NCI-H460 (cell line): ENCODE results near the gene SLC35G4. TPM values are rescaled to one million over a fixed set of nuclear protein-coding genes. Genes with fewer than 3 reads are reported as not detected.
"Not testable (repeated sequence)": the region's sequence is repeated elsewhere in the genome, so short reads cannot be mapped to it uniquely, and the experiment has no call there.

ENCODE experiments used
- DNase-seq: peaks from one replicate; pipeline ENCODE4 v3.0.0-alpha.2; 2016; ENCODE audit warnings: low read depth; ENCODE audit errors: extremely low read depth
- polyA plus RNA-seq: library from polyadenylated mRNA; depleted of rRNA; stranded (reverse); fragments of >200 nt; gene quantifications from 2 replicates; pipeline ENCODE4 v1.2.3, GENCODE V29; 2014; cell fraction: nucleus; rRNA removed
- total RNA-seq: library from RNA; depleted of rRNA; stranded (reverse); fragments of >200 nt; shearing (Covaris generic); gene quantifications from 2 replicates; pipeline ENCODE4 v1.2.3, GENCODE V29; 2014; rRNA removed

SLC35G4 gene
- total RNA-seq, result not detected in 2 replicates
- polyA plus RNA-seq, result not detected in 2 replicates

DNA sequence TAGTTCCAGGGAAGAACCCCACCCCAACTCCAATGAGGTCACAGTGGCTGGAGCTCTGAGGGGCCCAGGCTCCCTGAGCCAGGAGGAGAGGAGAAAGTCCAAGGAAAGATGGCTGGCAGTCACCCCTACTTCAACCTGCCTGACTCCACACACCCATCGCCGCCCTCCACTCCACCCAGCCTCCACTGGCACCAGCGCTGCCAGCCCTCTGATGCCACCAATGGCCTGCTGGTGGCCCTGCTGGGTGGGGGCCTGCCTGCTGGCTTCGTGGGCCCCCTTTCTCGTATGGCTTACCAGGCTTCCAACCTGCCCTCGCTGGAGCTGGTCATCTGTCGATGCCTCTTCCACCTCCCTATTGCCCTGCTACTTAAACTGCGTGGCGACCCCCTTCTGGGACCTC lies at the start of gene SLC35G4:
Gene SLC35G4 (plus strand): TSS at position 109 of the 400 bp plus-strand sequence. CDS start 0 bp downstream, at position 109.
- DNase-seq, result not testable (repeated sequence)

DNA sequence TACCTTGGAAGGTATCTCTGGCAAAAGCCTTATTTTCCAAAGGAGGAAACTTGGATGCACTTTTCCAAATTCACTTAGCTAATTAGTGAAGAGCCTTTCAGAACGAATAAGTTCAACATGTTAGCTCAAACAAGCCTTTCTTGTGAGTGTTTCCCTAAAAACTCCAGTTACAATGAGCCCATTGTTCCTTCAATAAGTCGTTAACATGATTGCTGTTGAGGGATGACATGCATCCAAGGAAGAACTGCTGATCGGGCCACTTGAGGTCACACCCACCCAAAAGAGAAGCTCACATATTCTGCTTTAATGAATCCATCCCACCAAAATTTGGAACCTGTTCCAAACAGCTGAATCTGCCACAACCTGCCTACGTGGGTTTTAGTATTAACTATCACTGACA lies 48.1 kb upstream of the SLC35G4 start:
- no peak for DNase-seq

DNA sequence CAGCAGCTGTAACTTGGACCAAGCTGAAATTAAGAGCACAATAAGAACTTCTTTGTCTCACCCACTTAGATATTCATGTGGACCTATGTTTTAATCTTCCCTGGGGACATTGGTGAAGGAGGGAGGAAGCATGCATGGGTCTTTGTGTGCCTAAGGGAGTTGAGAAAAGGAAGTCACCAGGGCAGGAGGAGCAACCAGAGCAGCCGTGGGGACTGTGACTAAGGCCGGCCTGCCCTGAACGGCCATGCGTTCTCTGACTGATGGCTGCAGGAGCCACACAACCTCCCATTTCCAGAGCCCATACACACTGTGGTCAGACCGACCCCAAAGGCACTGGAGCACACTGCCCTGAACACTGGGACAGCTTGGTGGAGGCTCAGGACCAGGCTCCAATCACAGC lies 43.7 kb upstream of the SLC35G4 start:
- DNase-seq, result no peak

DNA sequence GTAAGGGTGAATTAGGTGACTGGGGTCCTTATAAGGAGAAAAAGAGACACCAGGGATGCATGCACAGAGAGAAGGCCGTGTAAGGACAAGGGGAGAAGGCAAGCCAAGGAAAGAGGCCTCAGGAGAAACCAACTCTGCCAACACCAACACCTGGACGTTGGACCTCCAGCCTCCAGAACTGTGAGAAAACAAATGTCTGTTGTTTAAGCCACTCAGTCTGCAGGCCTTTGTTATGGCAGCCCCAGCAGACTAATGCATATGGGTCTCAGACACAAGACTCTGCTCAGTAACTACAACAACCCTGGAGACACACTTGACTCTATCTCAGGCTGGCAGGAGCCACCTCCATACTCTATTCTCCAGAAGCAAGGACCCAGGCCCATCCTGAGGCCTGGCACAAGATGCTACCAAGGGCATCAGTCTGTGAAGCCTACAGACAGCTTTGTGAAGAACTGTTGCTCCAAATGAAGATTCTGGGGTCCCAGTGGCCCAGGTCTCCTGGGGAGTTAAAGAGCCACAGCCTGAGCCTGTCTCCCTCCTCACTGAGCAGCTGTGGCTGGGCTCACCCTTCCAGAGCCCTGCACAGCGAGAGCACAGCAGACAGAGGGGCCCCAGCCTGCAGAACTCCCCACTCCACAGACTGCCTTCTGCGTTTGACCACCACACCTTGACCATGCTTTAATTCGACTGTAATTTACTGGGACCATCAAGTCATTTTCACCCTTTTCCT lies 43.0 kb upstream of the SLC35G4 start:
- no peak for DNase-seq

DNA sequence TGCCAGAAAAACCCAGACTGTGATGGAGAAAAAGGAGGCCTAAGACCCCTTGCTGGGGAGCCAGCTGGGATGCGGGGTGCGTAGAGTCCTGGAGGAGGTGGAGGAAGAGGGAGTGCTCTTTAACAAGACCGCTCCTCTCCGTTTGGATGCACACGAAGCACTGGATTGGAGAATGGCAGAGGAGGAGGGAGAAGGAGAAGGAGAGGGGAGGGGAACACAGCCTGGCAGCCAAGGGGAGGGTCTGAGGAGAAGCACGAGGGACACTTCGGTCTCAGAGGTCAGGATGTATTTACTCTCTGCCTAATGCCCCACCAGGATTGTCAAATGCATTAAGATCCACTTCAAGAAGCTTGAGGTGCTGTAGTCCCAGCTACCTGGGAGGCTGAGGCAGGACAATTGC lies 42.0 kb upstream of the SLC35G4 start:
- DNase-seq, result no peak

DNA sequence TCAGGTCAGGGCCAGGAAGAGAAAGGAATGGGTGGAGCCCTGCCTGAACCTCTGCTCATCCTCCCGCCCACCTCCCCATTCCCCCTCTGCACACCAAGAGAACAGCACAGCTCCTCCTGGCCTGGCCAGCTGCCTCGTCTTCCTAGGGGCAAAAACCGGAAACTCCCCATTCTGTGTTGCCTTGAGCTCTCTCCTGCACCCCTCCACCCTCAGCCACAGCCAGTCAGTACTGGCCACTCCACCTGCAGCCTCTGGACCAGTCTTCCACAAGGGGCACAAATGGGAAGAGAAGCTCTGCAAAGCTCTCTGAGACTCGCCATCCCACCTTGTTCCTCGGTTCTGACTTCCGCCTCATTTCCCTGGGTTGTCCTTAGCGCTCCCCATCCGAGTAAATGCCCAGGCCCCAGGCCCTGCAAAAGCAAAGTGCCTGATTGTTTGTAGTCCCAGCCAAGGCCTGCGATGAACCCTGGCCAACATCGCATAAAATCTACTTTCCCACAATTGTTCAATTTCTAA lies 39.3 kb upstream of the SLC35G4 start:
- DNase-seq, result no peak

DNA sequence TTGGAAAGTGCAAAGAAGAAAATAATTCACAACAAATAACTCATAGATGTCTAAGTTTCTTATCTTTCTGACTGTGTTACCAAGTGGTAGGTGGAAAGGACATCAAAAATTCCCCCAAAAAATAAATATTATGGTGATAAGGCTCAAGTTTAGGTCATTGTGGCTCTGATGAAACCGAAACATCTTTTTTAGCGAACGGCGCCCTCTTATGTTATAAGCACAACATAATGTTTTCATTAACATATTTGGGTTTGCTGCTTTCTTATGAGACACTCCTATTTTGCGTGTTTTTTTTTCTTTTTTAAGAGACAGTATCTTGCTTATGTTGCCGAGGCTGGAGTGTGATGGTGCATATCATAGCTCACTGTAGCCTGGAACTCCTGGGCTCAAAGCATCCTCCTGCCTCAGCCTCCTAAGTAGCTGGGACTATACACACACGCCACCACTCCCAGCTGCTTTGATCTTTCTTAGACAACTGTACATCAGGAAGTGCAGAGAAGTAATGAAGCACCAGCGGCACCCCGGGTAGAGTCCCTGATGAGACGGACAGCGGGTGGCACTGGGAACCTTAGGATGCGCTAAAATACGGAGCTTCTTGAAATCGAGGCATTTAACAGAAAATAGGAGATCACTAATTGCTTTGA lies 38.5 kb upstream of the SLC35G4 start:
- peak; percentile 2 for DNase-seq

DNA sequence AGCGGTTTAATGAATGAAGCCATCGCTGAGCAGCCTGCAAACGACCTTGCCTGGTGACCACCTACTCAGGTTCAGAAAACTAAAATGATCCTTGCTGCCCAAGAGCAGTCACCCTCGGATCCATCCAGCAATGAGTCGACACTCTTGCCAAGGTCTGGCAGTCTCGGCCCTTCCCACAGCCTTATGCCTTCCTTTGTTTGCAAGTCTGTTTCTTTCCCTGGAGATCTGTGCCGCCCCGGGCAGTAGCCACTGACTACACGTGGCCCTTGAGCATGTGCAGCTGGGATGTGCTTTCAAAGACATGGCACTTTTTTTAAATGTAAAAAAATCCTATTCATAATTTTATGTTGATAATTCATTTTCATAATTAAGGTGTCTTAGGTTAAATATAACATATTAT lies 37.2 kb upstream of the SLC35G4 start:
- no peak for DNase-seq

DNA sequence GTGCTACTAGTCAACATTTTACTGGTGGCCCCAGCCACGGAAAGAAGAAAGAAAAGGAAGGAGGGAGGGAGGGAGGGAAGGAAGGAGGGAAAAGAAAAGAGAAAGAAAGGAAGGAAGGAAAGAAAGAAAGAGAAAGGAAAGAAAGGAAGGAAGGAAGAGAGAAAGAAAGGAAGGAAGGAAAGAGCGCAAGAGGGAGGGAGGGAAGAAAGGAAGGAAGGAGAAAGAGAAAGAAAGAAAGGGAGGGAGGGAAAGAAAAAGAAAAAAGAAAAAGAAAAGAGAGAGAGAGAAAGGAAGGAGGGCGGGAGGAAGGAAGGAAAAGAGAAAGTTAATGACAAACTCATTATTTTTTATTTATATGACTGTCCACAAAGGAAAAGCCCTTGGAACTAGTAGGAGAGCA lies 34.9 kb upstream of the SLC35G4 start:
- DNase-seq, result no peak

DNA sequence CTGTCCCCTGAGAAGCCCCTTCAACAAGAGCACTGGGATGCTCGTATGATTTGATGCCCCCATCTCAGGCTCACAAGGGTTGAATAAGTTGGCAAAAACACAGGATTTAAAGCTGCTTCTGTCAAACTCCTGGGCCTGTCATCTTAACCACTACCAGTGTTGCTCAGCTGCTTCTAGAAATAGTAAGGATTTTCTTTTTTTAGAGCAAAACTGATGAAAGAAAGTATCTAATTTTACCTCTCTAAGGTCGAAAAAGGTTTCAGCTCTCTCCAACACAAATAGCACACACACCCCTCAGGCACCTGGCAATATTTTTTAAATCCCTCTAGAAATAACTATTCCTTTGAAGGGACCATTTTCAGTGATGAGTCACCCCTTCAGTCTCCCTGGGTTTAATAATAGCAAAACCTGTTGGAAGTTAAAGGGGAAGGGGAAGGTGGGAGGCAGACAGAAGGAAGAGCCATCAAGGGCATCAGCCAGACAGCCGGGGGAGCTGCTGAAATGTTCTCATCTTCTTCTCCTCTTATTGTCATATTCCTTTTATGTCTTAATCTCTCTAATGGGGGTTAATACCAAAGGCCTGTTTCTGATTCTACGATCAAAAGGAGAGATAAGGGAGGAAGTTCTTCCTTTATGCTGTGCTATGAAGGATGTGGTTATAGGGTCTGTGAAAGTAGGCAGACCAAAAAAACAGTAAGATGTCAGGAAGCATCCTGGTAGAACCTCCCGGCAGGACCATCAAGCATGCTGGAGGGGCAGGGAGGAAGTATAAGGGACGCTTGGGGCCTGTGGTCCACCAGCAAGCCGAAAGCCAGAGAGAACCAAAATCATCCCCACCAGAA lies 31.9 kb upstream of the SLC35G4 start:
- DNase-seq, result no peak

DNA sequence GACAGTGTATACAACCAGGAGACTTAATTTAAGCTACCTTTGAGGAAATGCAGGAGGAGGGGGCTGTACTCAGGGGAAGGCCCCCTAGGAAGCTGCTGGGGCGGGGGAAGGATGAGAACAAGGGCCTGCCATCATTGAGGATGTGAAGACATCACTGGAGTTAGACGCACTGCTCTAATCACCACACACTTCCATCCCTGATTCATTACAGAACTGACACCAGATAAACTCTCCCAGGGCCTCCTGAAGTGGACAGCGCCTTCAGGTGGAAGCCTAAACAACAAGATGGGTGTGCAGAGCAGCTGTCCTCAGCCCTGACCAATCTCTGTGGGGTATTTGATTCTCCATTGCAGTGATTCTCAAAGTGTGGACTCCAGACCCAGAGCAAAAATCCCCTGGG lies 30.6 kb upstream of the SLC35G4 start:
- no peak for DNase-seq

DNA sequence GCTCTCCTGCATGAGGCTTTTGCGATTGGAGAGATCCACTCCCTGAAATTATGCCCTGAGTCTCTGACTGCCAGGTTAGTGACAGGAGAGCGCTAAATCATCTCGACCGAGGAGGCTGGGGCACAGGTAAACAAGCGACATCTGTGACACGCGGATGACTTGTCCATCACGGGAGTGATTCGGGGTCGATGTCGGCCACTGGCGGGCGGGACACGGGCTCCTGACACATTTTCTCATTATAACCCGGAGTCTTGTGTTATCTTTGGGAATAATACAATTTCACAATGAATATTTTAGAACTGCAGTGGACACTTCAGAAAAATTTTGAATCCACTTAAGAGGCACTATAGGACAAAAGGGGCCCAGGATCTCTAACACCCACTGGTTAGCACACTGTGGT lies 29.5 kb upstream of the SLC35G4 start:
- DNase-seq, result no peak

DNA sequence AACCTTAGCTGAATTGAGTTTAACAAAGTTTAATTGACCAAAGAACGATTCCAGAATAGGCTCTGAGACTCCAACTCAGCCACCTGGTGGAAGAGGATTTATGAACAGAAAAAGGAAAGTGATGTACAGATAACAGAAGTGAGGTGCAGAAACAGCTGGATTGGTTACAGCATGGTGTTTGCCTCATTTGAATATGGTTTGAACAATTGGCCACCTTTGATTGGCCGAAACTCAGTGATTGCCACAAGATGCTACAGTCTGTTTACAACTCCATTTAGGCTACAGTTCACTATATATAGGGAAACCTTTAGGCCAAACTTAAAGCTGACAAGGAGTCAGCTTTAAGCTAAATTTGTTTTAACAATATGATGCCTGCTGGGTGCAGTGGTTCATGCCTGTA lies 28.1 kb upstream of the SLC35G4 start:
- DNase-seq, result no peak

DNA sequence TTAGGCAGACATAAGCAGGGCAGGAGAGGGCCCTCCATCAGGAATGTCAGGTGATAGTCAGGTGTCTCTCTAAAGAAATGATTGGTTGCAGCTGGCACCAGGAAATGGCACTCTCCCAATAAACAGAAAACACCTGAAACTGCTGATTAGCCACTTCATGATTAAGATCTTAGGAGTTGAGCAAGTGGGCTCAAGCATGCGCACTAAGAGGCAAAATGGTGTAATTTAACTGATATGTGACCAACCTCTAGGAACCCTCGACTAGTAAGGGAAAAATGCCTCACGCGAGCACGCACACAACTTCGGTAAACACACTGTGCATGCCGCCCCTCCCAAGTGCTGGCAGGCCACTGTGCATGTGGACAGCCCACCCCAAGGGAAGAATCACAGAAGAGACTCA lies 23.8 kb upstream of the SLC35G4 start:
- DNase-seq, result no peak

DNA sequence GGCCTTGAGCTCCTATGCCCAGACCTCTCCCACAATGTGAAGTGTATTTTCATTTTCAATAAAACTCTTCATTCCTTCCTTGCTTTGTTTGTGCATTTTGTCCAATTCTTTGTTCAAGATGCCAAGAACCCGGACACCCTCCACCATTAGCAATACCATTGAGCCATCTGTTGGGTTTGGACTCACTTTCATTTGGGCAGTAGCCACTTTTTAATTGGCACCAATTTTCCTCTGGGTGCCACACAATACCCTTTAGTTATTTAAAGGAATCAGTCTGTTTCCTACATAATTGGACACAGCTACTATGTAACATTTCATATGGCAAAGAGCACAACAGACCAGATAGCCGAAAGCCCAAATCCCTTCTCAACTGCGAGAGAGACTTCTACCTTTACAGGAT lies 22.5 kb upstream of the SLC35G4 start:
- no peak for DNase-seq

DNA sequence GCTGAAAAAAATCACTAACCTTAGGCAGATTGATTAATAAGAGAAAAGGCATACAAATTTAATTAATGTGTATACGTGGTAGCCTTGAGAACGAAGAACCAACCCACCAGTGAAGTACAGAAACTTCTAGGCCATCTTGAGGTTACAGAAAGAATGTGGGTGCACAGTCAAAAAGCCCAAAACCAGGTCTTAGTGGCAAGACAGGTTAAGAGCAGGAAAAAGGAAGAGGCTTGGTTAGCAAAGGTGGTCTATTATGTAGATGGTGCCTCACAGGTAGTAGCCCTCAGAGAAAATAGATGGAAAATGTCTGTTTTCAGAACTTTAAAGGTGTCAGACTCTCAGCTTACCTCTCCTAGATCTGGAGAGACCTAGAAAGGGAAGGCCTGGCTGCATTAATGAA lies 22.0 kb upstream of the SLC35G4 start:
- DNase-seq, result no peak

DNA sequence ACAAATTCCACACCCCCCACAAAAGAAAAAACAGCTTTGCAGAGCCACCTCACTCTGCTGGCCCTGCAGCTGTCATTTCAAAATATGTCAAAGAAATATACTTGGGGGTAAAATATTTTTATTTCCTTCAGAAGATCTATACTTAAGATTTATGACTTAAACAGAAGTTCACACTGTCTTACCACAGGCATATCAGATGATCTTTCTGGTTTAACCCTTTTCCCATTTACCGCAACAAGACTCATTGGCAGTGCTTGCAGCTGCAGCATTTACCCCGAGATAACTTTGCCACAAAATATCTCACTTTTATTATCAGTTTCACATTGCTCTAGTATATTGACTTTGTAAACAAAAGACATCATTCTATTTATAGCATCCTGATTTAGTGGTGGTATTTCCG lies 21.6 kb upstream of the SLC35G4 start:
- DNase-seq, result no peak

DNA sequence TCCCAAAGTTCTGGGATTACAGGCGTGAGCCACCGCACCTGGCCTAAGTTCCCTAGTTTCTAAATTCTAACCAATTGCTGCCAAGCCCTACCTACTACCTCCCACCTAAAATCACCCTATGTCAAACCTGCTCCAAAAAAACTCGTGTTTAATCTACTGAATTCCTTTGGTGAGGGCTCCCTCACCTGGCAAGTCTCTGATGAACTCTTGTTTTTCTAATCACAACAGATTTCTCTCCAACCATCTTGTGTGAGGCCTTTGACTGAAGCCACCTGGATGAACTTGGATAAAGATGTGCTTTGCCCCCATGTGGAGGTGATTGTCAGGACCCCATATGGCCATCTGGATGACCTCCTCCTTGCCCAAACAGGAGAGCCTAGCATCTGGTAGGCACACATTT lies 17.4 kb upstream of the SLC35G4 start:
- no peak for DNase-seq

DNA sequence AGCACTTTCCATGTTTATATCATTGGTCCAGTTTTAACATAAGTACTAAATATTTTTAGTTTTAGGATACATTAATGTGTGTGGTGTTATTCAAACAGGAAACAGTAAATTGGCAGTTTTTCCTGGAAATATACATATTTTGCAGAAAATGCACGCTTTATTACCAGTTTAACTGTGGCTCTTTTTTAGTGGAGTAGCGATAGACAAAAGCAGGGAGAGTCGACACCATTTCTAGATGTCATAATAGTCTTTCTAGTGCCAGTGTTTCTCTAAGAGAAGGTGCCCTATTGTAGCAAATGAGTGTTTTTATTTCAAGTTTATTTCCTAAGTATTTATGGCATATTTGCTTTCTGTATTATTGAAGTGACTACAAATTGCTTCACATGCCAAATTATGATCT lies 9.1 kb upstream of the SLC35G4 start:
- no peak for DNase-seq

DNA sequence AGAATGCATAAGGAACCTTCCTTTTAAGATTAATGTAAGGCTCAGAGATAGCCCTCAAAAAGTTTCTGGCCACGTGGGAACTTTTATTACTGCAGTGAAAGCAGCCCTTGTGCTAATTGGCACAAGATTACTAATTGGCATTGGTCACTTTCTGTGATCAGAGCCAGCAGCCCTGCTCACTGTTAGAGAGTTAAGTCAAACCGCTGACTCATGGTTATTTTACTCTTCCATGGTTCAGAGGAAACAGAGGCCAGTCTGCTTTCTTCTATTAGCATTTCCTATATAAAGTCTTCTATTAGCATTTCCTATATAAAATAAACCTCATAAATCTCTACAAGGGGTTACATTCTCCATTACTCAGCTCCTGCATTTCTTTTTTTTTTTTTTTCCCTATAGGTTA lies 1.5 kb upstream of the SLC35G4 start:
- DNase-seq, result peak; percentile 2

DNA sequence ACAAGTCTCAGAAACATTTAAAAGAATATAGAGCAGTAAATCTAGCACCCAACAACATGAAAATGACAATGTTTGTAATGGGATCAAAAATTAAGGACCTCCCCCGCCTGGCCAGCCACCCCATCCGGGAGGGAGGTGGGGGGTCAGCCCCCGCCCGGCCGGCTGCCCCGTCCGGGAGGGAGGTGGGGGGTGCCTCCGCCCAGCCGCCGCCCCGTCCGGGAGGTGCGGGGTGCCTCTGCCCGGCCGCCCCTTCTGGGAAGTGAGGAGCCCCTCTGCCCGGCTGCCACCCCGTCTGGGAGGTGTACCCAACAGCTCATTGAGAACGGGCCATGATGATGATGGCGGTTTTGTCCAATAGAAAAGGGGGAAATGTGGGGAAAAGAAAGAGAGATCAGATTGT lies 778 bp upstream of the SLC35G4 start:
- not testable (repeated sequence) for DNase-seq
